Neural cell (in vitro differentiated cells): ENCODE results near the gene ATL1.

Experiments used
- EP300 ChIP-seq: fragments of 450-650 bp; conservative IDR thresholded peaks from 2 replicates; pipeline ENCODE4 v1.6.1; 2014; ENCODE audit warnings: antibody characterized with exemption, mild to moderate bottlenecking, moderate library complexity; ENCODE audit not compliant: poor library complexity, severe bottlenecking
- EZH2 ChIP-seq: fragments of 200-600, 300-800 bp; shearing (Covaris generic), sonication (generic); IDR thresholded peaks from 2 replicates; pipeline ENCODE4 v1.6.1; 2014; ENCODE audit warnings: antibody characterized with exemption, low read length, borderline replicate concordance, mild to moderate bottlenecking; ENCODE audit not compliant: insufficient read depth, poor library complexity, severe bottlenecking
- POLR2AphosphoS5 ChIP-seq: IDR thresholded peaks from 2 replicates; pipeline ENCODE4 v1.6.1; 2012
- TF ChIP-seq, protein P1 (sequence below): fragments of 450-650 bp; IDR thresholded peaks from 2 replicates; pipeline ENCODE4 v1.5.1; 2014; ENCODE audit warnings: antibody characterized with exemption, mild to moderate bottlenecking, moderate library complexity; ENCODE audit not compliant: poor library complexity, severe bottlenecking

GRCh38 chr14:50624447-50624846 is 64.5 kb downstream of the ATL1 start:
- TF ChIP-seq, protein P1, sequence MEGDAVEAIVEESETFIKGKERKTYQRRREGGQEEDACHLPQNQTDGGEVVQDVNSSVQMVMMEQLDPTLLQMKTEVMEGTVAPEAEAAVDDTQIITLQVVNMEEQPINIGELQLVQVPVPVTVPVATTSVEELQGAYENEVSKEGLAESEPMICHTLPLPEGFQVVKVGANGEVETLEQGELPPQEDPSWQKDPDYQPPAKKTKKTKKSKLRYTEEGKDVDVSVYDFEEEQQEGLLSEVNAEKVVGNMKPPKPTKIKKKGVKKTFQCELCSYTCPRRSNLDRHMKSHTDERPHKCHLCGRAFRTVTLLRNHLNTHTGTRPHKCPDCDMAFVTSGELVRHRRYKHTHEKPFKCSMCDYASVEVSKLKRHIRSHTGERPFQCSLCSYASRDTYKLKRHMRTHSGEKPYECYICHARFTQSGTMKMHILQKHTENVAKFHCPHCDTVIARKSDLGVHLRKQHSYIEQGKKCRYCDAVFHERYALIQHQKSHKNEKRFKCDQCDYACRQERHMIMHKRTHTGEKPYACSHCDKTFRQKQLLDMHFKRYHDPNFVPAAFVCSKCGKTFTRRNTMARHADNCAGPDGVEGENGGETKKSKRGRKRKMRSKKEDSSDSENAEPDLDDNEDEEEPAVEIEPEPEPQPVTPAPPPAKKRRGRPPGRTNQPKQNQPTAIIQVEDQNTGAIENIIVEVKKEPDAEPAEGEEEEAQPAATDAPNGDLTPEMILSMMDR: no peak
- TF ChIP-seq POLR2AphosphoS5 (no peak), EP300 (no peak), EZH2 (no peak)
